Upper lobe of left lung (tissue), 4 donors: Measurements from ENCODE around the gene SND1.
"Not testable (repeated sequence)": the region's sequence is repeated elsewhere in the genome, so short reads cannot be mapped to it uniquely, and the experiment has no call there.

Experiments
- CTCF ChIP-seq, 6 experiments: fragments of 450-650 bp in 4 of 6; fragments of 200-600 bp in 2 of 6; sonication (generic) in 2 of 6; IDR thresholded peaks; one replicate each; pipeline ENCODE4 v1.5.1; 2016 to 2019; ENCODE audit warnings: antibody characterized with exemption in 6 of 6
- POLR2A ChIP-seq, 4 donors: fragments of 450-650 bp; IDR thresholded peaks; one replicate each; pipeline ENCODE4 v1.5.1; 2016 to 2017; ENCODE audit warnings: antibody characterized with exemption in 4 of 4, mild to moderate bottlenecking in 2 of 4
- POLR2AphosphoS5 ChIP-seq, 2 donors: sonication (generic); formaldehyde crosslinking; IDR thresholded peaks; one replicate each; pipeline ENCODE4 v1.5.1; 2017; ENCODE audit warnings: antibody characterized with exemption in 2 of 2

- TF ChIP-seq CTCF, POLR2A, POLR2AphosphoS5 (IDR thresholded peaks at IDR 0.05): not testable (repeated sequence)
Measured at GRCh38 chr7:128107516-128107915, 455.5 kb downstream of the SND1 start.
